A172 (cell line): ENCODE results near the gene PPP1R11. TPM values are rescaled to one million over a fixed set of nuclear protein-coding genes. Genes with fewer than 3 reads are reported as not detected.

ENCODE experiments used
- DNase-seq: peaks from one replicate; pipeline ENCODE4 v3.0.0-alpha.2; 2015; ENCODE audit warnings: low spot score
- total RNA-seq: library from RNA; depleted of rRNA; stranded (reverse); fragments of >200 nt; shearing (Covaris generic); gene quantifications from 2 replicates; pipeline ENCODE4 v1.2.3, GENCODE V29; 2014

PPP1R11 gene
- total RNA-seq, 1 experiment from 2014 or later: 38.3 TPM

- peak; percentile 27 for DNase-seq
Observed at GRCh38 chr6:30061858-30062458, 5.0 kb upstream of the PPP1R11 start.

- no peak for DNase-seq
Observed at GRCh38 chr6:30062471-30063178, 4.4 kb upstream of the PPP1R11 start.

- no peak for DNase-seq
Observed at GRCh38 chr6:30063315-30063714, 3.7 kb upstream of the PPP1R11 start.

GRCh38 chr6:30066082-30066481 lies 916 bp upstream of the PPP1R11 start:
- no peak for DNase-seq

GRCh38 chr6:30067460-30068139 lies 602 bp downstream of the PPP1R11 start:
- no peak for DNase-seq

- no peak for DNase-seq
Observed at GRCh38 chr6:30071081-30071818, 4.3 kb downstream of the PPP1R11 start.

GRCh38 chr6:30071858-30072257 lies 4.9 kb downstream of the PPP1R11 start:
- no peak for DNase-seq

GRCh38 chr6:30073489-30074235 lies 6.7 kb downstream of the PPP1R11 start:
- no peak for DNase-seq

- DNase-seq: no peak
Observed at GRCh38 chr6:30074331-30075093, 7.5 kb downstream of the PPP1R11 start.

GRCh38 chr6:30075094-30075789 lies 8.2 kb downstream of the PPP1R11 start, which contains the start of gene RNF39:
Gene RNF39 (minus strand): TSS chr6:30075769. CDS start chr6:30075585, 184 bp downstream.
- DNase-seq: no peak

GRCh38 chr6:30075790-30076732 lies 9.1 kb downstream of the PPP1R11 start:
- peak; percentile 54 for DNase-seq

GRCh38 chr6:30077218-30077617 lies 10.2 kb downstream of the PPP1R11 start:
- no peak for DNase-seq

GRCh38 chr6:30087876-30088275 lies 20.9 kb downstream of the PPP1R11 start:
- DNase-seq: no peak

- peak; percentile 91 for DNase-seq
Observed at GRCh38 chr6:30091577-30092381, 24.8 kb downstream of the PPP1R11 start.

GRCh38 chr6:30092852-30093543 lies 26.0 kb downstream of the PPP1R11 start:
- no peak for DNase-seq

- no peak for DNase-seq
Observed at GRCh38 chr6:30093951-30094661, 27.1 kb downstream of the PPP1R11 start.

GRCh38 chr6:30096829-30097228 lies 29.8 kb downstream of the PPP1R11 start:
- no peak for DNase-seq
